ENCODE data around the gene RSPO1.

- no peak for TF ChIP-seq CTCF (conservative IDR thresholded peaks at IDR 0.05; ENCODE audit: low read length)
- TF ChIP-seq EZH2phosphoT487 (IDR thresholded peaks at IDR 0.05; ENCODE audit: borderline replicate concordance, low read depth, low read length), result no peak
Observed at GRCh38 chr1:37575692-37576091, 59.0 kb downstream of the RSPO1 start.

All from OCI-LY7 (cell line).